ENCODE measurements around the gene HACL1.
"Not testable (repeated sequence)": the region's sequence is repeated elsewhere in the genome, so short reads cannot be mapped to it uniquely, and the experiment has no call there.

HACL1 gene

DNA sequence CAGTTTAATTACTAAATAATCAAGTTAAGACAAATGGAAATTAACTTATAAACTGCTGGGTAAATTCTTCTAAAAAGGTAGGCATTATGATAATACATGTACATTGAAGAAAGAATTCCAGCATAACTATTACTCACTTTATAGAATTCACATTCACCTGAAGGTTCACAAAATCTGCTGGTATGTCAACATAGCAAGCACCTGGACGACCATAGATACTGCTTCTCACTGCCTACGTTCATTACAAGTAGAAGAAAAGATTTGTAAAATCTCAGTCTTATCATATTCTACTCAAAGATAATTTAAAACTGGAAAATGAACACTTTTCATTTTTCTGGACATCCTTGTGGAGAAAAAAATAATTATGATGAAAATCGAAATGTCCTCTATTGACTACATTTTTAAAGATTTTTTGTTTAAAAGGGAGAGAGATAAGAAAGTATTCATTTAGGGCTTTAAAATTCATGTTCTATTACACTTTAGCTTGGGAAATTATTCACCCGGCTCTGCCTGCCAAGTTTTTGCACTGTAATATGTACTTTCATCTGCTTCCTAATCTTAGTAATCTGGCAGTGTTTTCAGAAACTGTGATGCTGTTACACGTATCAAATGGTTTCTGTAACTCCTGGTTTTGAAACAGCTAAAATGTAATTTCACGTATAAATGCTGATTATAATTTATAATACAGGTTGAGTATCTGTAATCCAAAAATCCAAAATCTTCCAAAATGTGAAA lies 16.1 kb downstream of the HACL1 start:
- DNase-seq (ENCODE audit: low read depth in 2 of 2, low spot score in 1 of 2): no peak

DNA sequence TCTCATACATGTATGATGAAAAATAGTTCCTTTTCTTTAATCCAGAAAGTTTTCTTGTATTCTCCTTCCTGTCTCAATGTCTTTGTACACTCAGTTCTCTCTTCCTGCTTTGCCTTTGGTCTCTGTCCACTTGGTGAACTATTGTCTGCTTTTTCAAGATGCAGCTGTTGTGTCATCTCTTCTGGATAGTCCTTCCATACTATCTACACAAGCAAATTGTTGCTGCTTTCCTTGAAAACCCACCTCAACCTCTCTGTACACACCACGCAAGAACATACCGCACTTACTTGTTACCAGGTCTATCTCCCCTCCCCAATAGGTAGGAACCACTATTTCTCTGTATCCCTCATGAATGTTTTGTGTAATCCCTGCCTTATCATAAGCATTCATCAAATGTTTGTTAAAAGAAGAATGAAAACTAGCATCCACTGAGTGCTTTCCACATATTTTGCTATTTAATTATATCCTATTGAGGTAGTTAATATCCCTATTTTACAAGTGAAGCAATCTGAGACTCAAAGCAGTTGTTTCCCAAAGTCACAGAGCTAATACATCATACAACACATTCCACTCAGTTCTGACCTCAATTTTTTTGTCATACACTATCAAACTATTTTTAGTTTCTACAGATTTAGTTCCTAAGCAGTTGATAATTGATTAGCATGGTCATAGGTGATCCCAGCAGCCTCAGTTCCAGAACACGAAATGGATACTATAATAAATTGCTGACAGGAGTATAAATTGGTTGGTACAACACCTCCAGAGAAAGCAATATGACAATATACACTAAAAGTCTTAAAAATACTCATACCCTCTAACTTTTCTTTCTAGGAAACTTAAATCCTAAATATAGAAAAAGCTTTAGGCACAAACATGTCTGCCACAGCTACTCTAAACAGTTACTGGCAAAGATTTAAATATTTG lies 19.6 kb downstream of the HACL1 start:
- no peak for DNase-seq (ENCODE audit: low read depth in 2 of 2, low spot score in 1 of 2)

- DNase-seq (ENCODE audit: low read depth in 2 of 2, low spot score in 1 of 2): no peak
Observed at GRCh38 chr3:15579051-15579450, 22.3 kb downstream of the HACL1 start.

DNA sequence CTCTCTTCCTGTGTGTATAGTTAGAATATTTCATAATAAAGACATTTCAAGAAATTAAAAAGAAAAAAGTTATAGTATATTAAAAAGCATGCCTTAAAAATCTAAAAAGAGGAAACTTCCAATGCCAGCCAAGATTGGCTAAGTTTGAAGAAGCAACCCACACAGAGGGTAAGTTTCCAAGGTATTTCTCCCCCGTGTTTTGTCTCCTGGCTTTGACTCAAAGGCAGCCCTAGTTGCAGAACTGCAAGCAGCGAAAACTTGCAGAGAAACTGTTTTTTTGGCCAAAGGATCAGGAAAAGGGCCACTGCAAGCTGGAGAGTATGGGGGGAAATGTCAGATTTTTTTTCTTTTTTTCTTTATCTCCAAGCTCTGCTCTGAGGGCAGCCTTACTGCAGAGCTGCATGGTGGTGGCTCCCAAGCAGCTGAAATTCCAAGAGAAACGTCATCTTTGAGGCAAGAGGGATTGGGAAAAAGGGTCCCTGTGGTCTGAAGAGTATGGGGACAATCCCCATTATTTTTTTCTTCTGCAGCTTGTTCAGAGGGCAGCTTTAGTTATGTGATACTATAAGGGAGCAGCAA lies 23.0 kb downstream of the HACL1 start:
- DNase-seq (ENCODE audit: low read depth in 2 of 2, low spot score in 1 of 2): no peak

- DNase-seq (ENCODE audit: low read depth in 2 of 2, low spot score in 1 of 2): no peak
Observed at GRCh38 chr3:15576475-15576874, 24.9 kb downstream of the HACL1 start.

- no peak for DNase-seq (ENCODE audit: low read depth in 2 of 2, low spot score in 1 of 2)
Observed at GRCh38 chr3:15575446-15575845, 25.9 kb downstream of the HACL1 start.

GRCh38 chr3:15572138-15572537 lies 29.2 kb downstream of the HACL1 start:
- DNase-seq (ENCODE audit: low read depth in 2 of 2, low spot score in 1 of 2): no peak

- no peak for DNase-seq (ENCODE audit: low read depth in 2 of 2, low spot score in 1 of 2)
Observed at GRCh38 chr3:15563190-15563589, 38.2 kb downstream of the HACL1 start.

GRCh38 chr3:15562560-15562959 lies 38.8 kb downstream of the HACL1 start:
- DNase-seq (ENCODE audit: low read depth in 2 of 2, low spot score in 1 of 2): no peak

DNA sequence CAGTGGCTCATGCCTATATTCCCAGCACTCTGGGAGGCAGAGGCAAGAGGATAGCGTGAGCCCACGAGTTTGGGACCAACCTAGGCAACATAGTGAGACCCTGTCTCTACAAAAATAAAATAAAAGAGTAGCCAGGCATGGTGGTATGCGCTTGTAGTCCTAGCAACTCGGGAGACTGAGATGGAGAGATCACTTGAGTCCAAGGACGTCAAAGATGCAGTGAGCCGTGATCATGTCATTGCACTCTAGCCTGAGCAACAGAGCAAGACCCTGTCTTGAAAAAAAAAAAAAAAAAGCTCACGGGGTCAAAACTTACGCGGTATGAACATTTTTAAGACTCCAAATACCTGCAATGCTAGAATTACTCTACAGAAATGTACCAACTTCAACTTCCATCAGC lies 42.8 kb downstream of the HACL1 start:
- DNase-seq (ENCODE audit: low read depth in 2 of 2, low spot score in 1 of 2): no peak

DNA sequence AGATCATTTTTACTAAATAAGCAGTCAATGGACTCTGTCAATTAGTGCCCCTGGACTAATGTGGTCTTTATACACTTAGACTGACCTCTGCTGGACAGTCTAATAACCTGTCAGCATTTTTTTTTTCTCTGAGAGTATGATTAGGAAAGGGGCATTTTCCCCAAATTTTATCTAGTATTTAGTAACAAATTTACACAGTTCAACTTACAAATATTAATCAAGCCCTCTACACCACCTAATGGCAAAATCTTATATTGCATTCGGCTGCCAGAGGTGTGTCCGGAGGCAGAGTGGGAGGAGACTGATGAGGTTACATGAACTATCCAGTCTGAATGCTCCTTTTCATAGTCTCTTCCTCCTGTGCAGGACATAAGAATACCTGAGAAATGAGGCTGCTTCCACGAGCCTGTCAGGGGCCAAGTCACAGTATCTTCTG lies 43.8 kb downstream of the HACL1 start:
- DNase-seq (ENCODE audit: low read depth in 2 of 2, low spot score in 1 of 2): peak in 1 of 2 donors; percentile 3

- no peak for DNase-seq (ENCODE audit: low read depth in 2 of 2, low spot score in 1 of 2)
Observed at GRCh38 chr3:15556512-15556911, 44.9 kb downstream of the HACL1 start.

DNA sequence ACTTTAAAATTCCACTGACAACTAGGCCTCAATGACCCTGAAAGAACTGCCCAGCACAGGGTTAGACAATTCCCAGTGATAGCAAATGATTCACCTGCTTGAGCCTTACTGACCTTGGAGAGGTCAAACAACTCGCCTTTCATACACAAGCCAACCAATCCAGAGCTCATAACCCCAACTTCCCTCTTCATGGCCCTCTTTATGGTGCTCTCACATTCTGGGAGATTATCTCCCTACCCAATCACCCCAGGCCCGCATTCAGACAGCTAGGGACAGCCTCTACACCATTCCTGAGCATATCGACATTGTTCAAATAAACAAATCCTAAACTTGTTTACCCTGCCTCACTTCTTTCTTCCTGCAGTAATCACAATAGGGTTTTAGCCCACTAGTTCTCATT lies 47.6 kb downstream of the HACL1 start:
- no peak for DNase-seq (ENCODE audit: low read depth in 2 of 2, low spot score in 1 of 2)

DNA sequence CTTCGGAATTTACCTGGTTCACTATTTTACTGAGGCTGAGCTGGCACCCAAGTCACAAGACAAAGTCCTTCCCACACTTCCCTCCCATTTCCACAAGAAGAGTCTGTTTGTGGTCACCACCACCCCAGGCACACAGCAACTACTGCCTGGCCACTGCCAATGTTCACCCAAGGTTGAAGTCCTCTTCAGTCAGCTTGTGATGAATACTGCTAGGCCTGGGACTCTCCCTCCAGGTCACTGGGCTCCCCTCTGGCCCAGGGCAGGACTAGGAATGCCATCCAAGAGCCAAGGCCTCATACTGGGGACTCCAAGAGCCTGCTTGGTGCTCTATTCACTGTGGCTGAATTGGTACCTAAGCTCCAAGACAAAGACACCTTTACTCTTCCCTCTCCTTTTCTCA lies 49.5 kb downstream of the HACL1 start:
- DNase-seq (ENCODE audit: low read depth in 2 of 2, low spot score in 1 of 2): no peak

DNA sequence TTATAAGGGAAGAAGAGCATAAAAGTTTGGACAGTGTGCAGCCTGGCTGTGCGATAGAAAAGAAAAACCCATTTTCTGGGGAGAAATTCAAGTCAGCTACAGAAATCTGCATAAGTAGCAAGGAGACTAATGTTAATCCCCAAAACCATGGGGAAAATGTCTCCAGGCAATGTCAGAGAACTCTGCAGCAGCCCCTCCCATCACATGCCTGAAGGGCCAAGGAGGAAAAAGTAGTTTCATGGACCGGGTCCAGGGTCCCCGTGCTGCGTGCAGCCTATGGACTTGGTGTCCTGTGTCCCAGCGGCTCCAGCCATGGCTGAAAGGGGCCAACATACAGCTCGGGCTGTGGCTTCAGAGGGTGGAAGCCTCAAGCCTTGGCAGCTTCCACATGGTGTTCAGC lies 51.5 kb downstream of the HACL1 start:
- DNase-seq (ENCODE audit: low read depth in 2 of 2, low spot score in 1 of 2): no peak

GRCh38 chr3:15542614-15543013 lies 58.8 kb downstream of the HACL1 start:
- DNase-seq (ENCODE audit: low read depth in 2 of 2, low spot score in 1 of 2): no peak

- no peak for DNase-seq (ENCODE audit: low read depth in 2 of 2, low spot score in 1 of 2)
Observed at GRCh38 chr3:15541371-15541770, 60.0 kb downstream of the HACL1 start.

DNA sequence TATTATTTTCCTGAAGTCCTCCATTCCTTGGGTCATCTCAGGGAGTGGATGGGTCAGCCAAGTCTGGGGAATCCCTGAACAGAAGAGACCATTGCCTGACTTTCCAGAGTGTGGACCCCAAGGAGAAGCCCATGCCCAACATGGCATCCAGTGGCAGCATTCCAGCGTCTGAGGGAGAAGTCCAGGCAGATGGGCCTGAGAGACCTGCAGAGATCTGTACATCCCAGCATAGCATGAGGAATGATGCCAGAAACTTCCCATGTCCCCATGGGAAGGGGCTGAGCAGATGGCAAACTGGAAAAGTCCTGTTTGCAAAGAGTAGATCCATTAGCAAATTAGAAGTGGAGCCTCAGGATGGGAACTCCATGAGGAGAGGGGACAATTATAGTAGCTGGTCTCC lies 62.3 kb downstream of the HACL1 start:
- DNase-seq (ENCODE audit: low read depth in 2 of 2, low spot score in 1 of 2): no peak

DNA sequence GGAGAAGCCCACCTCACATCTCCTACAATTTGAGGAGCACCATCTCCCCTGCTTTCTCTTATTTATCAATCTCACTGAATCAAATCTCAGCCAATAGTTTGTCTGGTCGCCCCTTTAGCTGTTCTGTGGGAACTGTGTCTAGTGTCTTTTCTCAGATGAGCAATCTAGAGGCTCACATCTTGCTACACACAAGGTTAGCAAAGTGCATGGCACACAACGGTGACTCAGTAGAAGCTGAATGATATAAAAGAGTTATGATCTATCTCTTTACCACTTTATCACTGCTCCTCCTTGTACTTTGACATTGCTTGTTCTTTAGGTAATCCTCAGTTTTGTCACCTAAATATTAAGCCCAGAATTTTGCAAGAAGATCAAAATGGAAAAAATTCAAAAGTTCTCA lies 63.0 kb downstream of the HACL1 start:
- no peak for DNase-seq (ENCODE audit: low read depth in 2 of 2, low spot score in 1 of 2)

- no peak for DNase-seq (ENCODE audit: low read depth in 2 of 2, low spot score in 1 of 2)
Observed at GRCh38 chr3:15536856-15537255, 64.5 kb downstream of the HACL1 start.

DNA sequence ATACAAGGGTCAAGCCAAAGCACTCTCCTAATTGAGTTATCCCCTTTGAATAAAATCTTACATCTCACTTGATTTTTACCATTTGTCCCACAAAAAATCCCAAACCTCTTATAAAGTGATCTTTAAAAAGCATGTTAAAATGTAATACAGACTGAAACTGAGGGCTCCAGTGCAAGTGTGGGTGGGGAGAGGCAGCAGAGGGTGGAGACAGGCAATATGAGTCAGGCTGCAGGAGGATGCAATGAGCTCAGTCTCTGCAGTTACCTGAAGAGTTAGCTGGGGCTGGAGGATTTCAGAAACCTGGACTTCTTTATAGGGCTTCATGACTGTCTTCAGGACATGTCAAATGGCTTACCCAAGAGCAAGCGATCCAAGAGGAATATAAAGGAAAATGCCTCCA lies 65.6 kb downstream of the HACL1 start:
- DNase-seq (ENCODE audit: low read depth in 2 of 2, low spot score in 1 of 2): no peak

DNA sequence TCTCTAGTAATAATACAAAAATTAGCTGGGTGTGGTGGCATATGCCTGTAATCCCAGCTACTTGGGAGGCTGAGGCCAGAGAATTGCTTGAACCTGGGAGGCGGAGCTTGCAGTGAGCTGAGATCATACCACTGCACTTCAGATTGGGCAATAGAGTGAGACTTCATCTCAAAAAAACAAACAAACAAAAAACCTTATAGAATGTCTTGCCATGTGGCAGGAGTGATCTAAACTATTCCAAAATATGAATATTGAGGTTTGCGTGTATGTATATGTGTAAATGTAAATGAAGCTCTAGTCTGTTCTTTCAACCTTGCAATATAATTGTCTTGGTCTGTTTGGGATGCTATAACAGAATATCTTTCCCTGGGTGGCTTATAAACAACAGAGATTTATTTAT lies 68.8 kb downstream of the HACL1 start:
- not testable (repeated sequence) for DNase-seq (ENCODE audit: low read depth in 2 of 2, low spot score in 1 of 2)

Data from stimulated activated CD8-positive, alpha-beta memory T cell treated with anti-CD3 and anti-CD28 coated beads, Interleukin-4, amount 100 ng/mL, for 1 hour (primary cell).